ENCODE data around the gene KRT7.

The KRT7 gene

GRCh38 chr12:52241205-52241842, 8.3 kb downstream of the KRT7 start:
- Histone ChIP-seq H3K27ac (replicated peaks) (no peak overlapping the region), H3K4me3 (replicated peaks; ENCODE audit: insufficient read depth, low read length) (no peak overlapping the region), H3K27me3 (ENCODE audit: insufficient read depth, poor library complexity, severe bottlenecking) (no peaks in the 10 kb centered on the region)
- DNase-seq (ENCODE audit: low read depth in 1 of 2, low spot score in 1 of 2) = no peak
- TF ChIP-seq POLR2AphosphoS5 (IDR thresholded peaks at IDR 0.05; ENCODE audit: low read depth) (no peak), CTCF (IDR thresholded peaks at IDR 0.05; ENCODE audit: insufficient read depth, low read length) (no peak), GABPA (IDR thresholded peaks at IDR 0.05; ENCODE audit: low read depth) (no peak), REST (IDR thresholded peaks at IDR 0.05; ENCODE audit: insufficient replicate concordance, low read depth) (no peak)

- DNase-seq (ENCODE audit: low read depth in 1 of 2, low spot score in 1 of 2) = no peak
- Histone ChIP-seq H3K27me3 (ENCODE audit: insufficient read depth, poor library complexity, severe bottlenecking) (no peaks in the 10 kb centered on the region), H3K4me3 (replicated peaks; ENCODE audit: insufficient read depth, low read length) (no peak overlapping the region), H3K27ac (replicated peaks) (no peak overlapping the region)
- TF ChIP-seq REST (IDR thresholded peaks at IDR 0.05; ENCODE audit: insufficient replicate concordance, low read depth) (no peak), SPI1 (IDR thresholded peaks at IDR 0.05; ENCODE audit: borderline replicate concordance, low read depth) (no peak), POLR2AphosphoS5 (IDR thresholded peaks at IDR 0.05; ENCODE audit: low read depth) (no peak), GABPA (IDR thresholded peaks at IDR 0.05; ENCODE audit: low read depth) (no peak), CTCF (IDR thresholded peaks at IDR 0.05; ENCODE audit: insufficient read depth, low read length) (no peak)
Measured at GRCh38 chr12:52242442-52243258, 9.6 kb downstream of the KRT7 start.

GRCh38 chr12:52243259-52243855, 10.3 kb downstream of the KRT7 start:
- DNase-seq (ENCODE audit: low read depth in 1 of 2, low spot score in 1 of 2) = no peak
- no peak for TF ChIP-seq SPI1 (IDR thresholded peaks at IDR 0.05; ENCODE audit: borderline replicate concordance, low read depth)
- TF ChIP-seq POLR2AphosphoS5 (IDR thresholded peaks at IDR 0.05; ENCODE audit: low read depth) = no peak
- TF ChIP-seq CTCF (IDR thresholded peaks at IDR 0.05; ENCODE audit: insufficient read depth, low read length) = no peak
- TF ChIP-seq GABPA (IDR thresholded peaks at IDR 0.05; ENCODE audit: low read depth) = no peak
- no peak for TF ChIP-seq REST (IDR thresholded peaks at IDR 0.05; ENCODE audit: insufficient replicate concordance, low read depth)
- Histone ChIP-seq H3K4me3 (replicated peaks; ENCODE audit: insufficient read depth, low read length) (no peak overlapping the region), H3K27me3 (ENCODE audit: insufficient read depth, poor library complexity, severe bottlenecking) (no peaks in the 10 kb centered on the region), H3K27ac (replicated peaks) (no peak overlapping the region)
